Tibial nerve (tissue), 3 donors: Measurements from ENCODE around the gene CREB1.

Experiments
- POLR2A ChIP-seq, 2 donors: fragments of 450-650 bp; IDR thresholded peaks; one replicate each; pipeline ENCODE4 v1.6.1; 2017; ENCODE audit warnings: antibody characterized with exemption in 2 of 2, mild to moderate bottlenecking in 2 of 2, moderate library complexity in 2 of 2
- TF ChIP-seq, protein P1 (sequence below), 5 experiments: fragments of 200-600 bp in 3 of 5; fragments of 450-650 bp in 2 of 5; sonication (generic) in 3 of 5; IDR thresholded peaks; one replicate each; pipeline ENCODE4 v1.5.1; 2016 to 2019; ENCODE audit warnings: antibody characterized with exemption in 5 of 5, mild to moderate bottlenecking in 3 of 5, moderate library complexity in 2 of 5

DNA sequence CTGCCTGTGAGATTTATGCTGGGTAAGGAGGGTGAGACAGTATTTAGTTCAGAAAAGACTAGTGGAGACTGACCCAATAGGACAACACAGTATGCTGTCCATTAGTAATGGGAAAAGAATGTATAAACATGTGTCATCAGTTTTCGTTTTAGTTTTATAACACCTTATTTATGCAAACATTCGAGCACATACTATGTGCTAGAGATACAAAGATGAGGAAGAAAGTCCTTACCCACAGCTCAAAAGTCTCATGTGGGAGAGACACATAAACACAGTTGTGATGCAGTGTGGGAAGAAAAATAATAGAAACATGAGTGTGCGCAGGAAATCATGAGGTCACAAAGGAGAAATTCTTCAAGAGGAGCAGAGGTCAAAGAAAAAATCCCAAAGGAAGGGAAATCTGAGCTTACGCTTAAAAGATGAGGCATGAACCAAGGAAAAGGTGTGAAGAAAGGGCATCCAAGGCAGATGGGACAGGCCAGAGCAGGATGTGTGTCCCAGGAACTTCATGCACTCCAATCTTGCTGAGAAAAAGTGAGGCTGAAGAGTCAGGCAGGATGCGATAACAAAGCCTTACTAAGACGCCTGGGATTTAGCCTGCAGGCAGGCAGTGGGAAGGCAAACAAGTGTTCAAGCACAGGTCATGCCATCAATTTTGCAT, 87.4 kb downstream of the CREB1 start:
- no peak for TF ChIP-seq POLR2A (IDR thresholded peaks at IDR 0.05)
- TF ChIP-seq, protein P1, sequence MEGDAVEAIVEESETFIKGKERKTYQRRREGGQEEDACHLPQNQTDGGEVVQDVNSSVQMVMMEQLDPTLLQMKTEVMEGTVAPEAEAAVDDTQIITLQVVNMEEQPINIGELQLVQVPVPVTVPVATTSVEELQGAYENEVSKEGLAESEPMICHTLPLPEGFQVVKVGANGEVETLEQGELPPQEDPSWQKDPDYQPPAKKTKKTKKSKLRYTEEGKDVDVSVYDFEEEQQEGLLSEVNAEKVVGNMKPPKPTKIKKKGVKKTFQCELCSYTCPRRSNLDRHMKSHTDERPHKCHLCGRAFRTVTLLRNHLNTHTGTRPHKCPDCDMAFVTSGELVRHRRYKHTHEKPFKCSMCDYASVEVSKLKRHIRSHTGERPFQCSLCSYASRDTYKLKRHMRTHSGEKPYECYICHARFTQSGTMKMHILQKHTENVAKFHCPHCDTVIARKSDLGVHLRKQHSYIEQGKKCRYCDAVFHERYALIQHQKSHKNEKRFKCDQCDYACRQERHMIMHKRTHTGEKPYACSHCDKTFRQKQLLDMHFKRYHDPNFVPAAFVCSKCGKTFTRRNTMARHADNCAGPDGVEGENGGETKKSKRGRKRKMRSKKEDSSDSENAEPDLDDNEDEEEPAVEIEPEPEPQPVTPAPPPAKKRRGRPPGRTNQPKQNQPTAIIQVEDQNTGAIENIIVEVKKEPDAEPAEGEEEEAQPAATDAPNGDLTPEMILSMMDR (IDR thresholded peaks at IDR 0.05) = no peak
